ENCODE data around the gene EPGN. TPM values are rescaled to one million over a fixed set of nuclear protein-coding genes. Genes with fewer than 3 reads are reported as not detected.

EPGN gene
- total RNA-seq, 2 experiments from 2014 or later: not detected

DNA sequence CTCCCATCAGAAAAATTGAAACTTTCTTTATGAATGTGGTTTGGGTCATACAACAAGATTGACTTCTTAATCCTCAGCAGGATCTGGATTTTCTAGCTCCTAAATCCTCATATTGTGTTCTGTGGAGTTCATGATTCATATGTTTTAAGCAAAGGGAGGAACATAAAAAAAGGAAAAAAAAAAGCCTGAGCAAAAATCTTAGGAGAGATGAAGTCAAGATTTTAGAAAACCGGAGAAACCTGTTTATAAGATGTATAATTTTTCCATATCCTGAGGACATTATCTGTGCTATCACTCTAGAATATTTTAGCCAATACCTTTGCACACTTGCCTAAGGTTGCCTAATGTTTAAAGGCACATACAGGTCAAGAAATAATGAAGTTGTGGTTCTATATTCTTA, 49.7 kb downstream of the EPGN start:
- intact Hi-C loops (cut with micrococcal nuclease): no loop called here
- H3K27me3 Mint-ChIP-seq (ENCODE audit: low read depth): peaks cover 5% of the 10 kb centered on the region
- no peaks in the 10 kb centered on the region for H3K4me1 Mint-ChIP-seq (ENCODE audit: low read depth)
- no peak overlapping the region for H3K27ac Mint-ChIP-seq
- H3K36me3 Mint-ChIP-seq (ENCODE audit: low read depth): no peaks in the 10 kb centered on the region
- no peak for DNase-seq
- CTCF ChIA-PET: interaction anchor here (0.6 kb wide), 1 partner anchor 103 kb away, joined by 6 read pairs; no protein-coding TSS in a partner anchor
- H3K9me3 Mint-ChIP-seq: no peaks in the 10 kb centered on the region
- H3K4me3 Mint-ChIP-seq: no peak overlapping the region

DNA sequence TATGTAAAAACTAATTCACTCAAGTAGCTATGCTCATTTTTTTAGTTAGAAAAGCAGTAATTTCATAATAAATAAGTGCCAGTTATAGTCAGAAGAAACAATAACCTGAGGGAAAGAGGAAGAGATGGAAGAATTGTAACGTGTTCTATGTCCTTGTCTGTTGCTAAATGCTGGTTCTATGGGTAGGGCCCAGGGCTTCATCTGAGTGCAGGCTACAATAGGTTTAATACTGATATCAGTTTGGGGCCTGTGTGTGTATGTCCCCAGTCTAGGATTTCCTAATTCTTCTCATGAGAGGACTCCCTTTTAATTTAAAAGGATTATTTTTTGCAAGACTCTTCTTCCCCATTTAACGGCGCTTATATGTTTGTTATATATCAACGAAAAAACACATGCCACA, 53.4 kb downstream of the EPGN start:
- intact Hi-C loops (cut with micrococcal nuclease): no loop called here
- Mint-ChIP-seq H3K4me1 (ENCODE audit: low read depth) (peaks cover 14% of the 10 kb centered on the region), H3K27ac (no peak overlapping the region), H3K27me3 (ENCODE audit: low read depth) (peaks cover 32% of the 10 kb centered on the region), H3K4me3 (no peak overlapping the region), H3K36me3 (ENCODE audit: low read depth) (no peaks in the 10 kb centered on the region), H3K9me3 (no peaks in the 10 kb centered on the region)
- no peak for DNase-seq
- CTCF ChIA-PET: interaction anchor here (1.2 kb wide), 1 partner anchor 8 kb away, joined by 3 read pairs; no protein-coding TSS in a partner anchor

DNA sequence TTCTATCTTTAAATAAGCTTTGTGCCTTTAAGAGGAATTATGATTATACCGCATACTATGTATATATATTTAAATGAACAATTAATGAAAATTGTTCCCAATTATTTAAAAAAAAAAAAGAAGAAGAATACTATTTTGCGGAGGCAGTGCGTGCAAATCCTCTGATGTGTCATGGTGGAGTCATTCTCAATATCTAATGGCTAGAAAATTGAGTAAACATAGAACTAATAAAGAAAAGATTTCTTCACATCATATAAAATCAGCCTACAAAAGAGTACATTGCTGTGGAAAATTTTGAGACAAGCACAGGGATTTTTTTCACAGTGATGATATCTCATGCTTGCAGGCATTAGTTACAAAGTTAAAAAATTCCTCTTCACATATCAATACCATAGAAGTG, 54.1 kb downstream of the EPGN start:
- Mint-ChIP-seq H3K27me3 (ENCODE audit: low read depth) (peaks cover 37% of the 10 kb centered on the region), H3K27ac (no peak overlapping the region), H3K36me3 (ENCODE audit: low read depth) (no peaks in the 10 kb centered on the region), H3K4me3 (no peak overlapping the region), H3K9me3 (no peaks in the 10 kb centered on the region), H3K4me1 (ENCODE audit: low read depth) (peaks cover 14% of the 10 kb centered on the region)
- intact Hi-C loops (cut with micrococcal nuclease): no loop called here
- CTCF ChIA-PET: no interaction called here
- DNase-seq: no peak

DNA sequence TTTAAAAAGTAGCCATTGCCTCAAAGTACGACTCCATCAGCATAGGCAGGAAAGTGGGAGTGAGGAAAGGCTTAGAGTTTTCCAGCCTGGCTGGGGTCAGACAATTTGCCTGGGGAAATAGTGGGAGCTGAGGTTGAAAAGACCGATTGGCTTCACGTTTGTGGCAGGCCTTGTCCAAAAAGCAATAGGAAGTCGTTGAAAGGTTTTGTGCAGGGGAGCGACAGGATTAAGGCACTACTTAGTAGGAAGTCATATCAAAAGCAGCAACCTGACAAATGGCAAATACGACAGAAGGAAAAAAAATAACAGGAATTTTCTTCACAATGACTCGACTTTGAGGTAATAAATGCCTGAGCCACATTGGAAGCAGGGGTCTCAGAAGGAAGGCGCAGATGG, 56.0 kb downstream of the EPGN start:
- Mint-ChIP-seq H3K9me3 (no peaks in the 10 kb centered on the region), H3K27me3 (ENCODE audit: low read depth) (peaks cover 45% of the 10 kb centered on the region), H3K4me1 (ENCODE audit: low read depth) (peaks cover 14% of the 10 kb centered on the region), H3K27ac (no peak overlapping the region), H3K36me3 (ENCODE audit: low read depth) (no peaks in the 10 kb centered on the region), H3K4me3 (no peak overlapping the region)
- intact Hi-C loops (cut with micrococcal nuclease): no loop called here
- CTCF ChIA-PET: interaction anchor here (0.9 to 1.3 kb wide), 2 partner anchors 44 to 310 kb away, joined by 4 to 9 read pairs; no protein-coding TSS in a partner anchor
- DNase-seq: no peak

DNA sequence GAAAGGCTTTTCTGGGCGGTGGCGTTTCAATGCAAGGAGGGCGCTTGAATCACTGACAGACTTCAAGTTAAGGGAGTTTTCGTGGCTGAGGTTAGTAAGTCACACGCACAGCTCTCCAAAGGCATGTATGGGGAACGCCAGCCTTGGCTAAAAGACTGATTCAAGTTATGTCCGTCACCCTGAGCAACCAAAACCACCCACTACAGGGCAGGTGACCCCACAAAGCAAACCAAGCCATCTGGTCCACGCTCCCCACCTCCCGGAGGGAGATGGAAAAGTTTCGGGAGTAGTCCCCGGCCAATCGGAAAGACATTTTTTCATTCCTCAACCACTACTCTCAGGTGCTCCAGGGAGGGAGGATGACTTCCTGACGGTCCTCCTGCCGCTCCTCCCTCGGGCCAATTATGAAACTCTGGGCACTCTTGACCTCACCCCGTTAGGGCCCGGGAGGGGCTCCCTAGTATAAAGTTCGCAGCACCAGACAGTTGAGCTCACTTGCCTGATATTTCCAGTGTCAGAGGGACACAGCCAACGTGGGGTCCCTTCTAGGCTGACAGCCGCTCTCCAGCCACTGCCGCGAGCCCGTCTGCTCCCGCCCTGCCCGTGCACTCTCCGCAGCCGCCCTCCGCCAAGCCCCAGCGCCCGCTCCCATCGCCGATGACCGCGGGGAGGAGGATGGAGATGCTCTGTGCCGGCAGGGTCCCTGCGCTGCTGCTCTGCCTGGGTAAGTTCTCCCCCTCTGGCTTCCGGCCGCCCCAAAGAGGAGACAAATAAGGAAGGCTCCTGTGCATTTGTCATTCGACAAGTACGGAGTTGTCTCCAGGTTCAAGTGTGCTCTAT, 56.6 kb downstream of the EPGN start, which contains the start of gene EREG:
Gene EREG, plus strand, starts transcription at position 494 of the 840 bp plus-strand sequence. Its CDS starts 164 bp downstream, at position 658.
- H3K4me3 Mint-ChIP-seq: peak within 1 kb of the TSS; percentile 69
- H3K4me1 Mint-ChIP-seq (ENCODE audit: low read depth): peaks cover 14% of the 10 kb centered on the region
- peaks cover 47% of the 10 kb centered on the region for H3K27me3 Mint-ChIP-seq (ENCODE audit: low read depth)
- no peak within 1 kb of the TSS for H3K27ac Mint-ChIP-seq
- intact Hi-C loops (cut with micrococcal nuclease): no loop called here
- H3K9me3 Mint-ChIP-seq: no peaks in the 10 kb centered on the region
- DNase-seq: peak; percentile 42
- CTCF ChIA-PET: interaction anchor here (0.6 to 1.3 kb wide), 3 partner anchors 45 to 309 kb away, joined by 3 to 9 read pairs (median 4); no protein-coding TSS in a partner anchor
- no peaks in the 10 kb centered on the region for H3K36me3 Mint-ChIP-seq (ENCODE audit: low read depth)

DNA sequence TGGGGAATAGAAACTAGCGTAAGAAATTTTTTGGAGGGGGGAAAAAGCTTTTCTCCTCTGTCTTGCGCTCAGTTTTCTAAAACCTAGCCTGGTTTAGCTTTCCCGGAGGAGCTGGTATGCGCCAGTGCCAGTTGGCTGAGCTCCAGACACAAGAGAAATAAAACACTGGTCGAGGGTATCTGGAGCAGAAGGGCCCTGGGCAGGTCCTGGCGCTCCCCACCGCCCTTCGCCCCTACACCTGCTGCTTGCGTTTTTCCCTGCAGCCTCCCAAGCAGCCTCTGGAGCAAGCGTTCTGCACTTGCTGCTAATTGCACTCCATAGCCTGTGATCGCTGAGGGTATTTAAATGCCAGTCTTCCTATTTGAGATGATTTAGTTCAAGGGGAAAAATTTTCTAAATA, 57.5 kb downstream of the EPGN start:
- peaks cover 14% of the 10 kb centered on the region for H3K4me1 Mint-ChIP-seq (ENCODE audit: low read depth)
- peaks cover 47% of the 10 kb centered on the region for H3K27me3 Mint-ChIP-seq (ENCODE audit: low read depth)
- intact Hi-C loops (cut with micrococcal nuclease): no loop called here
- H3K4me3 Mint-ChIP-seq: no peak overlapping the region
- no peak overlapping the region for H3K27ac Mint-ChIP-seq
- no peaks in the 10 kb centered on the region for H3K36me3 Mint-ChIP-seq (ENCODE audit: low read depth)
- CTCF ChIA-PET: no interaction called here
- no peak for DNase-seq
- H3K9me3 Mint-ChIP-seq: no peaks in the 10 kb centered on the region

Other genes with a start within 250 kb of the EPGN start
- not detected for gene CXCL2, start 209.3 kb upstream of the EPGN start, total RNA-seq
- 1 to 10 TPM; 4.8 to 5.3 TPM for gene MTHFD2L, start 150.4 kb upstream of the EPGN start, total RNA-seq
- not detected for gene EREG, start 56.7 kb downstream of the EPGN start, total RNA-seq
- 1 to 10 TPM; 1.5 to 2.1 TPM for gene AREG, start 136.7 kb downstream of the EPGN start, total RNA-seq

Measured in activated naive CD4-positive, alpha-beta T cell treated with anti-CD3 and anti-CD28 coated beads for 36 hours (primary cell).